Measurements from ENCODE around the gene OR10H5. TPM values are rescaled to one million over a fixed set of nuclear protein-coding genes. Genes with fewer than 3 reads are reported as not detected.

The OR10H5 gene
- total and polyA plus RNA-seq, 2 experiments from 2014 or later: not detected

- no peaks in the 10 kb centered on the region for H3K9me2 ChIP-seq (ENCODE audit: insufficient read depth)
- Mint-ChIP-seq H3K27me3 (ENCODE audit: insufficient read depth, low read depth, poor library complexity) (peaks cover under 1% of the 10 kb centered on the region), H3K4me3 (no peak overlapping the region), H3K36me3 (ENCODE audit: low read depth) (peaks cover 34% of the 10 kb centered on the region), H3K9me3 (peaks cover 97% of the 10 kb centered on the region), H3K4me1 (no peaks in the 10 kb centered on the region), H3K27ac (no peak overlapping the region)
- TF ChIP-seq ZNF331 (CRISPR knock-in tag; IDR thresholded peaks at IDR 0.05; ENCODE audit: low read depth) (no peak), POLR2AphosphoS5 (IDR thresholded peaks at IDR 0.05; ENCODE audit: low read depth) (no peak), CTCF (conservative IDR thresholded peaks at IDR 0.05; ENCODE audit: low read depth in 2 of 2) (no peak), ZNF114 (CRISPR knock-in tag; IDR thresholded peaks at IDR 0.05) (no peak), NANOG (IDR thresholded peaks at IDR 0.05; ENCODE audit: borderline replicate concordance) (no peak), JUNB (IDR thresholded peaks at IDR 0.05; ENCODE audit: unreplicated experiment) (no peak), REST (IDR thresholded peaks at IDR 0.05; ENCODE audit: unreplicated experiment) (no peak), CREB1 (CRISPR knock-in tag; IDR thresholded peaks at IDR 0.05; ENCODE audit: low read depth) (no peak), EZH2 (IDR thresholded peaks at IDR 0.05; ENCODE audit: low read depth, unreplicated experiment) (no peak), ETS1 (IDR thresholded peaks at IDR 0.05) (no peak), STAT1 (IDR thresholded peaks at IDR 0.05; ENCODE audit: unreplicated experiment) (no peak), EZH2phosphoT487 (IDR thresholded peaks at IDR 0.05; ENCODE audit: unreplicated experiment) (no peak), ZNF462 (CRISPR knock-in tag; IDR thresholded peaks at IDR 0.05) (no peak)
- no peaks in the 10 kb centered on the region for H3F3A ChIP-seq (replicated peaks; ENCODE audit: low read depth)
- no peaks in the 10 kb centered on the region for H4K20me1 ChIP-seq (replicated peaks; ENCODE audit: insufficient read depth)
- ATAC-seq: no peak
- no peak overlapping the region for H2AFZ ChIP-seq
- H3K36me3 ChIP-seq (ENCODE audit: insufficient read depth): no peaks in the 10 kb centered on the region
- no peak overlapping the region for H3K4me3 ChIP-seq
- no peaks in the 10 kb centered on the region for H3K4me1 ChIP-seq (ENCODE audit: insufficient read depth)
- H3K4me2 ChIP-seq: no peak overlapping the region
- H3K27me3 ChIP-seq (ENCODE audit: insufficient read depth): no peaks in the 10 kb centered on the region
- H3K79me2 ChIP-seq (replicated peaks; ENCODE audit: insufficient read depth): no peaks in the 10 kb centered on the region
- no peak for DNase-seq (ENCODE audit: low spot score)
- no peak overlapping the region for H3K27ac ChIP-seq (ENCODE audit: low read depth)
Observed at GRCh38 chr19:15850385-15850784, 62.9 kb downstream of the OR10H5 start.

Measured in GM23338 (cell line).